Measurements from ENCODE around the gene STRA8. TPM values are rescaled to one million over a fixed set of nuclear protein-coding genes. Genes with fewer than 3 reads are reported as not detected.

The STRA8 gene
- total RNA-seq, 1 experiment from 2014 or later = not detected

- Histone ChIP-seq H3K36me3 (ENCODE audit: low read depth, low read length) (no peaks in the 10 kb centered on the region), H2AFZ (ENCODE audit: low read length) (no peak overlapping the region), H3K27ac (ENCODE audit: low read length) (no peak overlapping the region), H3K79me2 (ENCODE audit: low read length) (no peaks in the 10 kb centered on the region), H3F3A (ENCODE audit: low read length, unreplicated experiment) (no peaks in the 10 kb centered on the region), H3K4me1 (ENCODE audit: insufficient read depth, low read length) (peaks cover 4% of the 10 kb centered on the region), H3K27me3 (ENCODE audit: low read length) (no peaks in the 10 kb centered on the region), H3K4me2 (ENCODE audit: low read length) (no peak overlapping the region), H4K20me1 (ENCODE audit: low read length) (no peaks in the 10 kb centered on the region), H3K9ac (ENCODE audit: low read length) (no peak overlapping the region), H3K9me3 (ENCODE audit: low read length) (no peaks in the 10 kb centered on the region), H3K9me2 (replicated peaks; ENCODE audit: low read length) (no peaks in the 10 kb centered on the region), H3K4me3 (ENCODE audit: low read length) (no peak overlapping the region)
- POLR2A ChIA-PET (ENCODE audit: unreplicated experiment) = no interaction called here
- DNase-seq (no peak), ATAC-seq (no peak)
- BruUV-seq (replicated peaks) = no TSS peak
- CTCF ChIA-PET = no interaction called here
- TF ChIP-seq CTCF (conservative IDR thresholded peaks at IDR 0.05; ENCODE audit: low read depth, low read length) (no peak), EZH2 (IDR thresholded peaks at IDR 0.05; ENCODE audit: low read length, unreplicated experiment) (no peak), EZH2phosphoT487 (IDR thresholded peaks at IDR 0.05; ENCODE audit: borderline replicate concordance, low read length) (no peak)
- intact Hi-C loops (cut with micrococcal nuclease) = no loop called here
Measured at GRCh38 chr7:135248546-135248945, 14.9 kb downstream of the STRA8 start.

GRCh38 chr7:135251496-135252391 is 18.1 kb downstream of the STRA8 start:
- Histone ChIP-seq H3F3A (ENCODE audit: low read length, unreplicated experiment) (no peaks in the 10 kb centered on the region), H3K36me3 (ENCODE audit: low read depth, low read length) (no peaks in the 10 kb centered on the region), H3K4me1 (ENCODE audit: insufficient read depth, low read length) (peaks cover 22% of the 10 kb centered on the region), H2AFZ (ENCODE audit: low read length) (no peak overlapping the region), H3K9me3 (ENCODE audit: low read length) (no peaks in the 10 kb centered on the region), H3K4me3 (ENCODE audit: low read length) (no peak overlapping the region), H3K9me2 (replicated peaks; ENCODE audit: low read length) (no peaks in the 10 kb centered on the region), H3K9ac (ENCODE audit: low read length) (no peak overlapping the region), H4K20me1 (ENCODE audit: low read length) (no peaks in the 10 kb centered on the region), H3K79me2 (ENCODE audit: low read length) (no peaks in the 10 kb centered on the region), H3K27me3 (ENCODE audit: low read length) (no peaks in the 10 kb centered on the region), H3K27ac (ENCODE audit: low read length) (no peak overlapping the region), H3K4me2 (ENCODE audit: low read length) (no peak overlapping the region)
- no peak for ATAC-seq
- no TSS peak for BruUV-seq (replicated peaks)
- intact Hi-C loops (cut with micrococcal nuclease) = loop anchor here (5.0 kb wide), 1 partner anchor 79 kb away; the partner anchor contains the start of gene CYREN
- no peak for DNase-seq
- TF ChIP-seq CTCF (conservative IDR thresholded peaks at IDR 0.05; ENCODE audit: low read depth, low read length) = no peak
- TF ChIP-seq EZH2phosphoT487 (IDR thresholded peaks at IDR 0.05; ENCODE audit: borderline replicate concordance, low read length) = no peak
- TF ChIP-seq EZH2 (IDR thresholded peaks at IDR 0.05; ENCODE audit: low read length, unreplicated experiment) = no peak
- ChIA-PET CTCF (no interaction called here), POLR2A (ENCODE audit: unreplicated experiment) (no interaction called here)

All from PC-3 (cell line).